MCF 10A (cell line): ENCODE measurements around the gene SHKBP1. TPM values are rescaled to one million over a fixed set of nuclear protein-coding genes. Genes with fewer than 3 reads are reported as not detected.

Source experiments
- BruUV-seq: library from RNA; stranded (reverse); fragments of 400-500 nt; replicated peaks from 2 replicates; lab custom pipeline; 2021; lab: Mats Ljungman, UMichigan
- CTCF ChIA-PET: fragments of 300-600 bp; sonication (Branson Sonifier 250); formaldehyde crosslinking; extraction: SDS; loops from one replicate; lab custom pipeline; 2021; ENCODE audit warnings: antibody characterized with exemption, inconsistent platforms; lab: Yijun Ruan, JAX
- POLR2A ChIA-PET: fragments of 300-600, 350-650 bp; sonication (Branson Sonifier 250); formaldehyde crosslinking; extraction: SDS; loops from one replicate; lab custom pipeline; 2020; ENCODE audit warnings: antibody characterized with exemption, inconsistent platforms; lab: Yijun Ruan, JAX
- DNase-seq: peaks from one replicate; pipeline ENCODE4 v3.0.0-alpha.2; 2018; ENCODE audit not compliant: unreplicated experiment
- H3K27ac Mint-ChIP-seq: one replicate; pipeline ENCODE4 v1.8.0; 2022; ENCODE audit warnings: mild to moderate bottlenecking, low read depth, mixed read lengths; ENCODE audit not compliant: unreplicated experiment
- H3K27me3 Mint-ChIP-seq: one replicate; pipeline ENCODE4 v1.8.0; 2022; ENCODE audit warnings: mixed read lengths; ENCODE audit not compliant: insufficient read depth, unreplicated experiment
- H3K36me3 Mint-ChIP-seq: one replicate; pipeline ENCODE4 v1.8.0; 2022; ENCODE audit warnings: mild to moderate bottlenecking, moderate library complexity, mixed read lengths; ENCODE audit not compliant: insufficient read depth, unreplicated experiment
- H3K4me1 Mint-ChIP-seq: one replicate; pipeline ENCODE4 v1.8.0; 2022; ENCODE audit warnings: mixed read lengths; ENCODE audit not compliant: insufficient read depth, unreplicated experiment
- H3K4me3 Mint-ChIP-seq: one replicate; pipeline ENCODE4 v1.8.0; 2022; ENCODE audit warnings: mild to moderate bottlenecking, moderate library complexity, mixed read lengths; ENCODE audit not compliant: unreplicated experiment
- H3K9me3 Mint-ChIP-seq: one replicate; pipeline ENCODE4 v1.8.0; 2022; ENCODE audit warnings: mixed read lengths; ENCODE audit not compliant: unreplicated experiment
- CTCF ChIP-seq: fragments of 200-600 bp; IDR thresholded peaks from one replicate; pipeline ENCODE4 v1.8.0; 2022; ENCODE audit warnings: antibody characterized with exemption, mild to moderate bottlenecking; ENCODE audit not compliant: unreplicated experiment
- intact Hi-C: fragments of 100-400 bp; cut with micrococcal nuclease; formaldehyde crosslinking; loops from 2 replicates; pipeline ENCODE4 v1.14.1; 2022
- total RNA-seq: library from RNA; stranded (reverse); gene quantifications from 2 replicates; pipeline ENCODE4 v1.2.3, GENCODE V29; 2022

SHKBP1 gene
- total RNA-seq, 1 experiment from 2014 or later: 41.5 TPM

GRCh38 chr19:40616178-40616577 lies 39.5 kb downstream of the SHKBP1 start:
- H3K36me3 Mint-ChIP-seq: peaks cover 33% of the 10 kb centered on the region
- POLR2A ChIA-PET: interaction anchor here (0.5 to 1.4 kb wide), 5 partner anchors 8 to 609 kb away, joined by 3 to 4 read pairs (median 3); no protein-coding TSS in a partner anchor
- intact Hi-C loops: no loop called here
- peaks cover 9% of the 10 kb centered on the region for H3K4me1 Mint-ChIP-seq
- H3K27ac Mint-ChIP-seq: no peak overlapping the region
- CTCF ChIA-PET: interaction anchor here (0.6 to 4.4 kb wide), 4 partner anchors 13 to 18 kb away, joined by 3 to 37 read pairs (median 4); no protein-coding TSS in a partner anchor
- no peak for DNase-seq
- H3K27me3 Mint-ChIP-seq: no peaks in the 10 kb centered on the region
- BruUV-seq: no TSS peak
- no peak for TF ChIP-seq CTCF
- no peaks in the 10 kb centered on the region for H3K9me3 Mint-ChIP-seq
- no peak overlapping the region for H3K4me3 Mint-ChIP-seq

DNA sequence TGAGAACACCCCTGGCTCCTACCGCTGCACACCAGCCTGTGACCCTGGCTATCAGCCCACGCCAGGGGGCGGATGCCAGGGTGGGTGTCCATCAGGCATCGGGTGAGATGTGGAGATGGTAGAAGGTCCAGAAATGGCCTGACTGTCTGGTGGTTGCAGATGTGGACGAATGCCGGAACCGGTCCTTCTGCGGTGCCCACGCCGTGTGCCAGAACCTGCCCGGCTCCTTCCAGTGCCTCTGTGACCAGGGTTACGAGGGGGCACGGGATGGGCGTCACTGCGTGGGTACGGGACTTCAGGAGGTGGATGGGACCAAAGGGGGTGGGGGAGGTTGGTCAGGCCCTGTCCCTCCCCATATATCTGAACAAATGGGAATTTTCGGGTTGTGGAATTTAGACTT lies 40.3 kb downstream of the SHKBP1 start:
- no peaks in the 10 kb centered on the region for H3K27me3 Mint-ChIP-seq
- no TSS peak for BruUV-seq
- intact Hi-C loops: no loop called here
- H3K9me3 Mint-ChIP-seq: no peaks in the 10 kb centered on the region
- DNase-seq: no peak
- peaks cover 39% of the 10 kb centered on the region for H3K36me3 Mint-ChIP-seq
- ChIA-PET POLR2A (interaction anchor here (0.8 to 1.2 kb wide), 2 partner anchors 9 to 11 kb away, joined by 3 to 4 read pairs; no protein-coding TSS in a partner anchor), CTCF (interaction anchor here (0.8 to 4.4 kb wide), 2 partner anchors 17 to 18 kb away, joined by 3 to 37 read pairs; no protein-coding TSS in a partner anchor)
- no peak overlapping the region for H3K4me3 Mint-ChIP-seq
- peaks cover 6% of the 10 kb centered on the region for H3K4me1 Mint-ChIP-seq
- TF ChIP-seq CTCF: no peak
- no peak overlapping the region for H3K27ac Mint-ChIP-seq

DNA sequence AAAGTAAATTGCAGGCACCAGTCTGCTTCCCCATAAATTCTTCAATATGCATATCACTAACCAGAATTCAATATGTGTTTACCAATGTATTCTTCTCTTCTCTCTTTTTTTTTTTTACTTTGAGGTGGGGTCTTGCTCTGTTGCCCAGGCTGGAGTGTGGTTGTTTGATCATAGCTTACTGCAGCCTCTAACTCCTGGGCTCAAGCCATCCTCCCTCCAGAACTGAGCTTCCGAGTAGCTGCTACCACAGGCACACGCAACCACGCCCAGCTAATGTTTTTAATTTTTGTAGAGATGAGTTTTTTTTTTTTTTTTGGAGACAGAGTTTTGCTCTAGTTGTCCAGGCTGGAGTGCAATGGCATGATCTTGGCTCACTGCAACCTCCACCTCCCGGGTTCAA lies 41.3 kb downstream of the SHKBP1 start:
- no peak for DNase-seq
- no peak for TF ChIP-seq CTCF
- Mint-ChIP-seq H3K4me1 (peaks cover 6% of the 10 kb centered on the region), H3K27ac (no peak overlapping the region), H3K36me3 (peaks cover 39% of the 10 kb centered on the region), H3K4me3 (no peak overlapping the region), H3K27me3 (no peaks in the 10 kb centered on the region), H3K9me3 (no peaks in the 10 kb centered on the region)
- ChIA-PET CTCF (interaction anchor here (1.3 kb wide), 1 partner anchor 17 kb away, joined by 3 read pairs; no protein-coding TSS in a partner anchor), POLR2A (interaction anchor here (0.6 kb wide), 1 partner anchor 479 kb away, joined by 3 read pairs; no protein-coding TSS in a partner anchor)
- intact Hi-C loops: no loop called here
- BruUV-seq: no TSS peak

DNA sequence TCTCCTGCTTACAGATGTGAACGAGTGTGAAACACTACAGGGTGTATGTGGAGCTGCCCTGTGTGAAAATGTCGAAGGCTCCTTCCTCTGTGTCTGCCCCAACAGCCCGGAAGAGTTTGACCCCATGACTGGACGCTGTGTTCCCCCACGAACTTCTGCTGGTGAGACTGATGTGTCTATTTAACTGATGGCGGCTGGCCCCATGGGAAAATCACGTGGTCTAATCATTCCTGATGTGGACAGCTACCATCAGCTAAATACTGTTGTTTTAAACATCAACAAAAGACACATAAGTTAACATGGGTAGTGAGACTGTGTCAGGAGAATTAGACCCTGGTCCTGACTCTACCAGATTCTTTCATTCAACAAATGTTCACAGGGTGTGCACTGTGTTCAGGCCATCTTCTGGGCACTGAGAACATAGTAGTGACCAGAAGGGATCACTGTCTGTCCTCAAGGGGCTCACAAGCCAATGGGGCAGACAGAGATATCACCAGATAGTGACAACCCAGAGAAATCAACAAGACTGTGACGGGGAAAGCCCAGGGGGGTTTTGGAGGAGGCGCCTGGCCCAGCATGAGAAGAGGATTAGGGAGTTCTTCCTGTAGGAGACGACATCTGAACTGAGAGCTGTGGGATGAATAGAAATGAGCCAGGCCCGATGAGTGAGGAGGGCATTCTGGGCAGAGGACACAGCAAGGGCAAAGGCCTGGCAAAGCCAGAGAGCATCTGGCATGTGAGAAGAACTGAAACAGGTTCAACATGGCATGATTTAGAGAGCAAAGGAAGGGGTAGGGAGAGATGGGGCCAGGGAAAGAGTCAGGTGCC lies 42.9 kb downstream of the SHKBP1 start:
- no peaks in the 10 kb centered on the region for H3K9me3 Mint-ChIP-seq
- intact Hi-C loops: no loop called here
- no peaks in the 10 kb centered on the region for H3K27me3 Mint-ChIP-seq
- no peak for TF ChIP-seq CTCF
- H3K4me3 Mint-ChIP-seq: no peak overlapping the region
- H3K4me1 Mint-ChIP-seq: peaks cover 5% of the 10 kb centered on the region
- POLR2A ChIA-PET: no interaction called here
- H3K27ac Mint-ChIP-seq: no peak overlapping the region
- H3K36me3 Mint-ChIP-seq: peaks cover 35% of the 10 kb centered on the region
- DNase-seq: no peak
- no TSS peak for BruUV-seq
- CTCF ChIA-PET: interaction anchor here (0.5 to 5.1 kb wide), 3 partner anchors 15 to 131 kb away, joined by 3 to 48 read pairs (median 4); no protein-coding TSS in a partner anchor
